Measurements from ENCODE around the gene FHAD1.

The FHAD1 gene

DNA sequence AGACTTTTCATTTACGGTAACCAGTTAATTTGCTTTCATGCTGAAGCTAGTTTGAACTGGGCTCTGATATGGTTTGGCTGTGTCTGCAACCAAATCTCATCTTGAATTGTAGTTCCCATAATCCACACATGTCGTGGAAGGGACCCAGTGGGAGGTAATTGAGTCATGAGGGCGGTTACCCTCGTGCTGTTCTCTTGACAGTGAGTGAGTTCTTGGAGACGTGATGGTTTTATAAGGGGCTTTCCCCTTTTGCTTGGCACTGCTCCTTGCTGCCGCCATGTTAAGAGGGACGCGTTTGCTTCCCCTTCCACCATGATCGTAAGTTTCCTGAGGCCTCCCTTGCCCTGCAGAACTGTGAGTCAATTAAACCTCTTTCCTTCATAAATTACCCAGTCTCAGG lies 10.3 kb upstream of the FHAD1 start:
- TF ChIP-seq EP300 (IDR thresholded peaks at IDR 0.05; ENCODE audit: borderline replicate concordance) = no peak
- TF ChIP-seq TEAD4 (IDR thresholded peaks at IDR 0.05) = no peak
- TF ChIP-seq YY1 (IDR thresholded peaks at IDR 0.05; ENCODE audit: low read depth) = no peak
- TF ChIP-seq, protein P1, sequence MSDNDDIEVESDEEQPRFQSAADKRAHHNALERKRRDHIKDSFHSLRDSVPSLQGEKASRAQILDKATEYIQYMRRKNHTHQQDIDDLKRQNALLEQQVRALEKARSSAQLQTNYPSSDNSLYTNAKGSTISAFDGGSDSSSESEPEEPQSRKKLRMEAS (IDR thresholded peaks at IDR 0.05) = no peak
- no peak for TF ChIP-seq CREB1 (IDR thresholded peaks at IDR 0.05; ENCODE audit: low read depth)
- TF ChIP-seq, protein P2, sequence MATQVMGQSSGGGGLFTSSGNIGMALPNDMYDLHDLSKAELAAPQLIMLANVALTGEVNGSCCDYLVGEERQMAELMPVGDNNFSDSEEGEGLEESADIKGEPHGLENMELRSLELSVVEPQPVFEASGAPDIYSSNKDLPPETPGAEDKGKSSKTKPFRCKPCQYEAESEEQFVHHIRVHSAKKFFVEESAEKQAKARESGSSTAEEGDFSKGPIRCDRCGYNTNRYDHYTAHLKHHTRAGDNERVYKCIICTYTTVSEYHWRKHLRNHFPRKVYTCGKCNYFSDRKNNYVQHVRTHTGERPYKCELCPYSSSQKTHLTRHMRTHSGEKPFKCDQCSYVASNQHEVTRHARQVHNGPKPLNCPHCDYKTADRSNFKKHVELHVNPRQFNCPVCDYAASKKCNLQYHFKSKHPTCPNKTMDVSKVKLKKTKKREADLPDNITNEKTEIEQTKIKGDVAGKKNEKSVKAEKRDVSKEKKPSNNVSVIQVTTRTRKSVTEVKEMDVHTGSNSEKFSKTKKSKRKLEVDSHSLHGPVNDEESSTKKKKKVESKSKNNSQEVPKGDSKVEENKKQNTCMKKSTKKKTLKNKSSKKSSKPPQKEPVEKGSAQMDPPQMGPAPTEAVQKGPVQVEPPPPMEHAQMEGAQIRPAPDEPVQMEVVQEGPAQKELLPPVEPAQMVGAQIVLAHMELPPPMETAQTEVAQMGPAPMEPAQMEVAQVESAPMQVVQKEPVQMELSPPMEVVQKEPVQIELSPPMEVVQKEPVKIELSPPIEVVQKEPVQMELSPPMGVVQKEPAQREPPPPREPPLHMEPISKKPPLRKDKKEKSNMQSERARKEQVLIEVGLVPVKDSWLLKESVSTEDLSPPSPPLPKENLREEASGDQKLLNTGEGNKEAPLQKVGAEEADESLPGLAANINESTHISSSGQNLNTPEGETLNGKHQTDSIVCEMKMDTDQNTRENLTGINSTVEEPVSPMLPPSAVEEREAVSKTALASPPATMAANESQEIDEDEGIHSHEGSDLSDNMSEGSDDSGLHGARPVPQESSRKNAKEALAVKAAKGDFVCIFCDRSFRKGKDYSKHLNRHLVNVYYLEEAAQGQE (IDR thresholded peaks at IDR 0.05; ENCODE audit: low read depth) = no peak
- TF ChIP-seq EGR1 (IDR thresholded peaks at IDR 0.05) = no peak
- TF ChIP-seq TAF1 (IDR thresholded peaks at IDR 0.05; ENCODE audit: low read depth) = no peak
- no peak for TF ChIP-seq TCF12 (IDR thresholded peaks at IDR 0.05; ENCODE audit: low read depth)
- no peak for TF ChIP-seq RAD21 (IDR thresholded peaks at IDR 0.05; ENCODE audit: low read depth)
- TF ChIP-seq NFIC (IDR thresholded peaks at IDR 0.05) = no peak
- TF ChIP-seq CEBPB (IDR thresholded peaks at IDR 0.05) = no peak
- TF ChIP-seq, protein P3, sequence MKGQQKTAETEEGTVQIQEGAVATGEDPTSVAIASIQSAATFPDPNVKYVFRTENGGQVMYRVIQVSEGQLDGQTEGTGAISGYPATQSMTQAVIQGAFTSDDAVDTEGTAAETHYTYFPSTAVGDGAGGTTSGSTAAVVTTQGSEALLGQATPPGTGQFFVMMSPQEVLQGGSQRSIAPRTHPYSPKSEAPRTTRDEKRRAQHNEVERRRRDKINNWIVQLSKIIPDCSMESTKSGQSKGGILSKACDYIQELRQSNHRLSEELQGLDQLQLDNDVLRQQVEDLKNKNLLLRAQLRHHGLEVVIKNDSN (IDR thresholded peaks at IDR 0.05) = no peak
- no peak for TF ChIP-seq FOXM1 (IDR thresholded peaks at IDR 0.05; ENCODE audit: borderline replicate concordance, low read depth)

DNA sequence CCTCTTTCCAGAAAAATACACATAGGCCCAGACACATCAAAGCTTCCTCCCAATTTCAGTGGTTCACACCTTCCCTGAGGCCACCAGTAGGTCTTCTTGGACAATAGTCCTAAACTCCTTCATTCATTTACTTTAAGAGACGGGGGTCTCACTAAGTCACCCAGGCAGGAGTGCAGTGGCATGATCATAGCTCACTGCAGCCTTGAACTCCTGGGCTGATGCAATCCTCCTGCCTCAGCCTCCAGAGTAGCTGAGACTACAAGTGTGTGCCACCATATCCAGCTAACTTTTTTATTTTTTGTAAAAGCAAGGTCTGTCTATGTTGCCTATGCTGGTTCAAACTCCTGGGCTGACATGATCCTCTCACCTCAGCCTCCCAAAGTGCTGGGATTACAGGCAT lies 8.2 kb upstream of the FHAD1 start:
- TF ChIP-seq TAF1 (IDR thresholded peaks at IDR 0.05; ENCODE audit: low read depth) (no peak), CEBPB (IDR thresholded peaks at IDR 0.05) (no peak), EGR1 (IDR thresholded peaks at IDR 0.05) (no peak), ZBTB7A (IDR thresholded peaks at IDR 0.05; ENCODE audit: low read depth) (no peak), TEAD4 (IDR thresholded peaks at IDR 0.05) (no peak), NFIC (IDR thresholded peaks at IDR 0.05) (no peak), YY1 (IDR thresholded peaks at IDR 0.05; ENCODE audit: low read depth) (no peak), CREB1 (IDR thresholded peaks at IDR 0.05; ENCODE audit: low read depth) (no peak), FOXM1 (IDR thresholded peaks at IDR 0.05; ENCODE audit: borderline replicate concordance, low read depth) (no peak), TCF12 (IDR thresholded peaks at IDR 0.05; ENCODE audit: low read depth) (no peak)
- TF ChIP-seq, protein P2 (IDR thresholded peaks at IDR 0.05; ENCODE audit: low read depth) = no peak
- TF ChIP-seq, protein P1 (IDR thresholded peaks at IDR 0.05) = no peak
- TF ChIP-seq, protein P3 (IDR thresholded peaks at IDR 0.05) = no peak

DNA sequence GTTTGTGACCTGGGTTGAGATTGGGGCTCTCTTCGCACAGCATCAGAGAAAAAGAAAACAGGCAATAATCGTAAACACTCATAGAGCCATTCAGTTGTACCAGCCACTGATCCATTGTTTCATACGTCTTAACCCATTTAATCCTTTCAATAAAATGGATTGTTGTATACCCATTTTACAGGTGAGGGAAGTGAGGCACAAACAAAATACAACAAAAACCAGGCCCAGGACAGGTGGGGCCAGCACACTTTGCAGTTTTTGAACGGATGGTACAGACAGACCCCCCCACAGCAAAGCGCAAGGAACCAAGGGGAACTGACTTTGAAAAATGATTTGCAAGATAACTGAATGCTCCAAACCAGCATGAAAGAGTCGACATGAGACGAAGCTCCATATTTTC lies 4.3 kb upstream of the FHAD1 start:
- TF ChIP-seq CEBPB (IDR thresholded peaks at IDR 0.05) = no peak
- TF ChIP-seq, protein P2 (IDR thresholded peaks at IDR 0.05; ENCODE audit: low read depth) = no peak
- TF ChIP-seq TEAD4 (IDR thresholded peaks at IDR 0.05) = no peak
- TF ChIP-seq RAD21 (IDR thresholded peaks at IDR 0.05; ENCODE audit: low read depth) = no peak
- no peak for TF ChIP-seq CREB1 (IDR thresholded peaks at IDR 0.05; ENCODE audit: low read depth)

DNA sequence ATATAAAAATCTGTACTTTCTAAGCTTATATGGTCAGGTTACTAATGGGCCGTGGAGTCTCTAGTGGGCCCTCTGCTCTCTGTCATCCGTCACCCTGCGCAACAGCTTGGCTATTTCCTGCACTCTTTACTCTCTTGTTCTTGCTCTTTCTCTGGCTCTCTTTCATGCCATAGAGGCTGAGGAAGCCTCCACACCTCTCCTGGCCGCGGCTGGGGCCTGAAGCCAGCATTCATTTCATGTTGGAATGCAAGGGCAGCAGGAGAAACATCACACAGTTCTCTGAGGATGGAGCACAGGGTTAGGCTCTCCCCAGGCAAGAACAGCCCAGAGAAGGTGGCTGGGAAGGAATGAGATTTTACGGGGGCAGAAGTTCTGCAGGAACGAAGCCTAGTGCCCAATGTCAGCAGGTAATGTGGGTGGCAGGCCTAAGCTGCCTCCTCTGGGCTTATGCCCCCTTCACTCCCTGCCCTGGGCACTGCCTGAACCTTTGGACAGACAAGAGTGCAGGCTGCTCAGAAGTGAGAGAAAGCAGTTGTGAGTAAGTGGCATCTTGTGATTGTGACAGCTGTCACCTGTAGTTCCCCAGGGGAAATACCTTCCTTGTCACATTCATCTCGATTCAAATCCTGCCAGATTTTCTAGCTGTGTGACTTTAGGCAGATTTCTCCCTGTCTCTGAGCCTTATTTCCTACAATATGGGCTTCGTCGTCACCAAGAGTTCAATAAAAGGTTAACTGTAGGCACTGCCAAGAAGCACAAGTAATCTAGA lies 3.6 kb upstream of the FHAD1 start:
- no peak for TF ChIP-seq TAF1 (IDR thresholded peaks at IDR 0.05; ENCODE audit: low read depth)
- no peak for TF ChIP-seq NFIC (IDR thresholded peaks at IDR 0.05)
- no peak for TF ChIP-seq EGR1 (IDR thresholded peaks at IDR 0.05)
- no peak for TF ChIP-seq ZBTB7A (IDR thresholded peaks at IDR 0.05; ENCODE audit: low read depth)
- TF ChIP-seq, protein P1 (IDR thresholded peaks at IDR 0.05) = no peak
- no peak for TF ChIP-seq EP300 (IDR thresholded peaks at IDR 0.05; ENCODE audit: borderline replicate concordance)
- no peak for TF ChIP-seq YY1 (IDR thresholded peaks at IDR 0.05; ENCODE audit: low read depth)
